ENCODE data around the gene VPS37C. TPM values are rescaled to one million over a fixed set of nuclear protein-coding genes. Genes with fewer than 3 reads are reported as not detected.

The VPS37C gene
- total RNA-seq, 1 experiment from 2014 or later = 23.4 TPM

DNA sequence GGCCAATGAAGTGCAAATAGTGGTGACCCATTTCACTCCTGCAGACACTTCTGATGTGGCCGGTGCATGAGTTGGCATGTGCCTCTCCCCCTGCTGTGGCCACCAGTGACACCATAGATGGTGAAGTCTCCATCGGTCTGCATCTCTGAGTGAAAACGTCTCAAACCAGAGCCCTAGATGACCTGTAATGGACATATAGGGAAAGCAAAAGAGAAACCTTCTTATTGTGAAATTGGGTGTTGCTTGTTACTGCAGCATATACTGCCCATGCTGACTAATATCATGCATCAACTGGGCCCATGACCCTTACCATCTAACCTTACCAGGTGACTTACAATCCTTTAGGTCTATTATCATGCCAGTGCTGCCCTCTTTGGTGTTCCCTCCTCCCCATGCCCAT is 11.7 kb upstream of the VPS37C start (continued):
- no peak for TF ChIP-seq KAT7 (CRISPR knock-in tag; IDR thresholded peaks at IDR 0.05; ENCODE audit: borderline replicate concordance)
- TF ChIP-seq, protein P1, sequence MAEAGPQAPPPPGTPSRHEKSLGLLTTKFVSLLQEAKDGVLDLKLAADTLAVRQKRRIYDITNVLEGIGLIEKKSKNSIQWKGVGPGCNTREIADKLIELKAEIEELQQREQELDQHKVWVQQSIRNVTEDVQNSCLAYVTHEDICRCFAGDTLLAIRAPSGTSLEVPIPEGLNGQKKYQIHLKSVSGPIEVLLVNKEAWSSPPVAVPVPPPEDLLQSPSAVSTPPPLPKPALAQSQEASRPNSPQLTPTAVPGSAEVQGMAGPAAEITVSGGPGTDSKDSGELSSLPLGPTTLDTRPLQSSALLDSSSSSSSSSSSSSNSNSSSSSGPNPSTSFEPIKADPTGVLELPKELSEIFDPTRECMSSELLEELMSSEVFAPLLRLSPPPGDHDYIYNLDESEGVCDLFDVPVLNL (CRISPR knock-in tag; IDR thresholded peaks at IDR 0.05; ENCODE audit: borderline replicate concordance, low read depth) = no peak
- TF ChIP-seq ATF1 (CRISPR knock-in tag; IDR thresholded peaks at IDR 0.05) = no peak
- TF ChIP-seq ESRRA (CRISPR knock-in tag; IDR thresholded peaks at IDR 0.05; ENCODE audit: borderline replicate concordance) = no peak
- no peak for TF ChIP-seq ZNF532 (CRISPR knock-in tag; IDR thresholded peaks at IDR 0.05; ENCODE audit: borderline replicate concordance)
- no peak for TF ChIP-seq ZBTB21 (CRISPR knock-in tag; IDR thresholded peaks at IDR 0.05; ENCODE audit: borderline replicate concordance)
- TF ChIP-seq ERG (CRISPR knock-in tag; IDR thresholded peaks at IDR 0.05) = no peak
- no peak for TF ChIP-seq MXD4 (CRISPR knock-in tag; IDR thresholded peaks at IDR 0.05; ENCODE audit: borderline replicate concordance)

GRCh38 chr11:61172356-61172755 is 11.1 kb upstream of the VPS37C start:
- DNase-seq (ENCODE audit: low spot score) = no peak
- no peaks in the 10 kb centered on the region for H3K4me1 Mint-ChIP-seq
- TF ChIP-seq ZNF512 (CRISPR knock-in tag; IDR thresholded peaks at IDR 0.05; ENCODE audit: borderline replicate concordance) (no peak), CREM (CRISPR knock-in tag; IDR thresholded peaks at IDR 0.05) (no peak), TP53 (CRISPR knock-in tag; IDR thresholded peaks at IDR 0.05) (no peak), GRHL2 (CRISPR knock-in tag; IDR thresholded peaks at IDR 0.05; ENCODE audit: insufficient replicate concordance, severe bottlenecking) (no peak), NFYB (CRISPR knock-in tag; conservative IDR thresholded peaks at IDR 0.05; ENCODE audit: low read depth) (no peak), E2F5 (CRISPR knock-in tag; IDR thresholded peaks at IDR 0.05) (no peak), JUN (CRISPR knock-in tag; IDR thresholded peaks at IDR 0.05) (no peak), ZNF138 (CRISPR knock-in tag; conservative IDR thresholded peaks at IDR 0.05) (no peak), ZNF317 (CRISPR knock-in tag; IDR thresholded peaks at IDR 0.05; ENCODE audit: borderline replicate concordance, low read depth) (no peak)
- TF ChIP-seq, protein P2, sequence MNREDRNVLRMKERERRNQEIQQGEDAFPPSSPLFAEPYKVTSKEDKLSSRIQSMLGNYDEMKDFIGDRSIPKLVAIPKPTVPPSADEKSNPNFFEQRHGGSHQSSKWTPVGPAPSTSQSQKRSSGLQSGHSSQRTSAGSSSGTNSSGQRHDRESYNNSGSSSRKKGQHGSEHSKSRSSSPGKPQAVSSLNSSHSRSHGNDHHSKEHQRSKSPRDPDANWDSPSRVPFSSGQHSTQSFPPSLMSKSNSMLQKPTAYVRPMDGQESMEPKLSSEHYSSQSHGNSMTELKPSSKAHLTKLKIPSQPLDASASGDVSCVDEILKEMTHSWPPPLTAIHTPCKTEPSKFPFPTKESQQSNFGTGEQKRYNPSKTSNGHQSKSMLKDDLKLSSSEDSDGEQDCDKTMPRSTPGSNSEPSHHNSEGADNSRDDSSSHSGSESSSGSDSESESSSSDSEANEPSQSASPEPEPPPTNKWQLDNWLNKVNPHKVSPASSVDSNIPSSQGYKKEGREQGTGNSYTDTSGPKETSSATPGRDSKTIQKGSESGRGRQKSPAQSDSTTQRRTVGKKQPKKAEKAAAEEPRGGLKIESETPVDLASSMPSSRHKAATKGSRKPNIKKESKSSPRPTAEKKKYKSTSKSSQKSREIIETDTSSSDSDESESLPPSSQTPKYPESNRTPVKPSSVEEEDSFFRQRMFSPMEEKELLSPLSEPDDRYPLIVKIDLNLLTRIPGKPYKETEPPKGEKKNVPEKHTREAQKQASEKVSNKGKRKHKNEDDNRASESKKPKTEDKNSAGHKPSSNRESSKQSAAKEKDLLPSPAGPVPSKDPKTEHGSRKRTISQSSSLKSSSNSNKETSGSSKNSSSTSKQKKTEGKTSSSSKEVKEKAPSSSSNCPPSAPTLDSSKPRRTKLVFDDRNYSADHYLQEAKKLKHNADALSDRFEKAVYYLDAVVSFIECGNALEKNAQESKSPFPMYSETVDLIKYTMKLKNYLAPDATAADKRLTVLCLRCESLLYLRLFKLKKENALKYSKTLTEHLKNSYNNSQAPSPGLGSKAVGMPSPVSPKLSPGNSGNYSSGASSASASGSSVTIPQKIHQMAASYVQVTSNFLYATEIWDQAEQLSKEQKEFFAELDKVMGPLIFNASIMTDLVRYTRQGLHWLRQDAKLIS (CRISPR knock-in tag; IDR thresholded peaks at IDR 0.05; ENCODE audit: borderline replicate concordance) = no peak
- TF ChIP-seq, protein P3, sequence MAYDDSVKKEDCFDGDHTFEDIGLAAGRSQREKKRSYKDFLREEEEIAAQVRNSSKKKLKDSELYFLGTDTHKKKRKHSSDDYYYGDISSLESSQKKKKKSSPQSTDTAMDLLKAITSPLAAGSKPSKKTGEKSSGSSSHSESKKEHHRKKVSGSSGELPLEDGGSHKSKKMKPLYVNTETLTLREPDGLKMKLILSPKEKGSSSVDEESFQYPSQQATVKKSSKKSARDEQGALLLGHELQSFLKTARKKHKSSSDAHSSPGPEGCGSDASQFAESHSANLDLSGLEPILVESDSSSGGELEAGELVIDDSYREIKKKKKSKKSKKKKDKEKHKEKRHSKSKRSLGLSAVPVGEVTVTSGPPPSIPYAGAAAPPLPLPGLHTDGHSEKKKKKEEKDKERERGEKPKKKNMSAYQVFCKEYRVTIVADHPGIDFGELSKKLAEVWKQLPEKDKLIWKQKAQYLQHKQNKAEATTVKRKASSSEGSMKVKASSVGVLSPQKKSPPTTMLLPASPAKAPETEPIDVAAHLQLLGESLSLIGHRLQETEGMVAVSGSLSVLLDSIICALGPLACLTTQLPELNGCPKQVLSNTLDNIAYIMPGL (CRISPR knock-in tag; IDR thresholded peaks at IDR 0.05) = no peak
- TF ChIP-seq, protein P4, sequence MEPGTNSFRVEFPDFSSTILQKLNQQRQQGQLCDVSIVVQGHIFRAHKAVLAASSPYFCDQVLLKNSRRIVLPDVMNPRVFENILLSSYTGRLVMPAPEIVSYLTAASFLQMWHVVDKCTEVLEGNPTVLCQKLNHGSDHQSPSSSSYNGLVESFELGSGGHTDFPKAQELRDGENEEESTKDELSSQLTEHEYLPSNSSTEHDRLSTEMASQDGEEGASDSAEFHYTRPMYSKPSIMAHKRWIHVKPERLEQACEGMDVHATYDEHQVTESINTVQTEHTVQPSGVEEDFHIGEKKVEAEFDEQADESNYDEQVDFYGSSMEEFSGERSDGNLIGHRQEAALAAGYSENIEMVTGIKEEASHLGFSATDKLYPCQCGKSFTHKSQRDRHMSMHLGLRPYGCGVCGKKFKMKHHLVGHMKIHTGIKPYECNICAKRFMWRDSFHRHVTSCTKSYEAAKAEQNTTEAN (CRISPR knock-in tag; IDR thresholded peaks at IDR 0.05) = no peak

More at GRCh38 chr11:61172356-61172755, 11.1 kb upstream of the VPS37C start:
- H3K36me3 Mint-ChIP-seq = peaks cover 2% of the 10 kb centered on the region; the same call in 1 of the 2 replicates
- H3K27me3 Mint-ChIP-seq (ENCODE audit: low read depth) = peaks cover 11% of the 10 kb centered on the region
- peaks cover 20% of the 10 kb centered on the region for H3K9me3 Mint-ChIP-seq
- H3K4me3 Mint-ChIP-seq = no peak overlapping the region
- H3K27ac Mint-ChIP-seq = no peak overlapping the region
- ChIA-PET CTCF (no interaction called here), POLR2A (no interaction called here)
- ATAC-seq = no peak
